HG03575 (cell line): ENCODE measurements around the gene SLC22A3.
"Not testable (repeated sequence)": the region's sequence is repeated elsewhere in the genome, so short reads cannot be mapped to it uniquely, and the experiment has no call there.

Experiments
- ATAC-seq: cut with Tn5 transposase; IDR thresholded peaks from one replicate; pipeline ENCODE4 v1.9.1; 2021; ENCODE audit not compliant: unreplicated experiment, insufficient number of reproducible peaks, low FRiP score; ENCODE audit errors: extremely low read depth

SLC22A3 gene

GRCh38 chr6:160348223-160349019 is at the start of gene SLC22A3:
TSS of gene SLC22A3 (plus strand) at chr6:160348378. CDS start at chr6:160348420, 42 bp downstream.
- ATAC-seq, result no peak

GRCh38 chr6:160299559-160299958 is 48.6 kb upstream of the SLC22A3 start:
- ATAC-seq, result no peak

GRCh38 chr6:160300076-160300695 is 48.0 kb upstream of the SLC22A3 start:
- ATAC-seq, result no peak

GRCh38 chr6:160301339-160301738 is 46.8 kb upstream of the SLC22A3 start:
- no peak for ATAC-seq

- not testable (repeated sequence) for ATAC-seq
Measured at GRCh38 chr6:160302431-160303082, 45.6 kb upstream of the SLC22A3 start.

- ATAC-seq, result no peak
Measured at GRCh38 chr6:160303806-160304205, 44.4 kb upstream of the SLC22A3 start.

- no peak for ATAC-seq
Measured at GRCh38 chr6:160305926-160306713, 42.1 kb upstream of the SLC22A3 start.

GRCh38 chr6:160309718-160310117 is 38.5 kb upstream of the SLC22A3 start:
- ATAC-seq, result no peak

GRCh38 chr6:160312900-160313299 is 35.3 kb upstream of the SLC22A3 start:
- ATAC-seq, result no peak

- ATAC-seq, result no peak
Measured at GRCh38 chr6:160315310-160315709, 32.9 kb upstream of the SLC22A3 start.

- no peak for ATAC-seq
Measured at GRCh38 chr6:160316261-160316660, 31.9 kb upstream of the SLC22A3 start.

- no peak for ATAC-seq
Measured at GRCh38 chr6:160319246-160319645, 28.9 kb upstream of the SLC22A3 start.

- no peak for ATAC-seq
Measured at GRCh38 chr6:160321729-160322505, 26.3 kb upstream of the SLC22A3 start.

GRCh38 chr6:160327981-160328380 is 20.2 kb upstream of the SLC22A3 start:
- ATAC-seq, result no peak

GRCh38 chr6:160328447-160328846 is 19.7 kb upstream of the SLC22A3 start:
- ATAC-seq, result no peak

- ATAC-seq, result no peak
Measured at GRCh38 chr6:160329188-160329587, 19.0 kb upstream of the SLC22A3 start.

- no peak for ATAC-seq
Measured at GRCh38 chr6:160330619-160331018, 17.6 kb upstream of the SLC22A3 start.

GRCh38 chr6:160331204-160331603 is 17.0 kb upstream of the SLC22A3 start:
- ATAC-seq, result no peak

- ATAC-seq, result no peak
Measured at GRCh38 chr6:160331753-160332152, 16.4 kb upstream of the SLC22A3 start.
